Hematopoietic multipotent progenitor cell treated with erythropoietin and hydrocortisone succinate and interleukin-3 and kit ligand, for 8 days (in vitro differentiated cells): ENCODE data around the gene LAMA2.

Source experiments
- DNase-seq: peaks from one replicate; pipeline ENCODE4 v3.0.0-alpha.2; 2015

LAMA2 gene

DNA sequence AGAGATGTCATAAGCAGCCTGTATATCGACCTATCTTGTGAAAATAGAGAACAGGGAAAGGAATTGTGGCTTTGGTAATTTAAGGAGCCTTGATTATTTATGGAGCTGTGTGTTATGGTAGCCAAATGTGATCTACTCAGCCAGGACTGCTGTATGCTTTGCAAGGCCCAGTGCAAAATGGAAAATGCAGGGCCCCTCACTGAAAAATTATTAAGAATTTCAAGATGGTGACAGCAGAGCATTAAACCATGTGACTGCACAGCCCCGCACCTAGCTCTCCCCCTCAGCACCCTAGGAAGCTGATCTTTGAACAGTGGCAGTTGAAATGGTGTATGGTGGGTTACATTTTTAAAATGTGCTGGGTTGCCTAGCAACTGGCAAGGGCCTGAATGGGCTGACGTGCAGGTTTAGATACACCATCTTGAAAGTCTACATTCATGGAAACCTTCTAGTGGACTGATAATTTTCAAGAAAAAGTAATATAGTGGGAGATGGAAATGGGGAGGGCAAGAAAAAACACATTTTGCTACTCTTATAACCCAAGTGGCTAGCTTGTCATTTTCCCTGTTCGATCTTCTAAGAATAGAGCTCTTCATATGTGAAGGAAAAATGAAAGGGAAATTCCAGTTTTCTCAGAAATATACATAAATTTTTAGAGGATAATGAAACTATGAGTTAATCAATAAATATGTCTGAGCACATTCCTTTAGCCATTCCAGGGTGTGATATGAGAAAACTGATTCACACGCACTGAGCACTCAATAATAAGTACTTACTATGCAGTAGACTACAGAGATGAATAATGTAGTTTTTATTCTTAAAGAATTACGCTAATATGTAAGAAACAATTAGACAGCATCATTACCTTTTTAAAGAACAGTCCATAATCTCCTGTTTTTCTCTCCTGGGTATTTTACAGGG is 619.1 kb downstream of the LAMA2 start:
- no peak for DNase-seq

GRCh38 chr6:129504456-129504855 is 621.5 kb downstream of the LAMA2 start:
- DNase-seq = peak; percentile 61

DNA sequence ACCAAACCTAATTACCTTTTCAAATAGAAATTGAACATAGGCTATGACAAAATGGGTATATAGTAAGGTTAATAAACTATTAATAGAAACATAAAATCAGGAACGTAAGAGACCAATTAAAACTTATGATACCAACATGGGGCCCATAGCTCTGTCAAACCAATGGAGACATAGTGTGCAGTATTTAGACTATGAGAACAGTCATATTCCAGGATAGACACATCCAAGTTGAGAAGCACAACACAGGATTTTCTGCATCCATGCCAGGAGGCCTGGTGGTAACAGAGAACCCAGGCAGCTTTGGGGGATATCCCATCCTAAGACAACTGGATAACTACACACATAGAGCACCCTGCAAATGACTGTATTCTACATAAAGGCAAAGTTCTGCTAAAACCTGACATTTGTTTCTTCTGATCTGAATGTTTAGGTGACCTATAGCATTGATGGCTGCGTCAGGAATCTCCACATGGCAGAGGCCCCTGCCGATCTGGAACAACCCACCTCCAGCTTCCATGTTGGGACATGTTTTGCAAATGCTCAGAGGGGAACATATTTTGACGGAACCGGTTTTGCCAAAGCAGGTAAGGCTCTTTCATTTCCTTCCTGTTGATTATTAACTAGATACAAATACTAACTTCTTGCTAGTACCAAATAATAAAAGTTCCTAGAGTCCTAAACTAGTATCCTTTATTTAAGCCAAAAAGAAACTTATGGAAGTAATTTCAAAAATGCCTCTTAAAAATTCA is 624.3 kb downstream of the LAMA2 start:
- DNase-seq = peak; percentile 20

- peak; percentile 96 for DNase-seq
These were observed 624.9 kb downstream of the LAMA2 start for GRCh38 chr6:129507846-129508245.

GRCh38 chr6:129508477-129509145 is 625.7 kb downstream of the LAMA2 start:
- DNase-seq = peak; percentile 62

GRCh38 chr6:129510950-129511349 is 628.0 kb downstream of the LAMA2 start:
- DNase-seq = no peak

DNA sequence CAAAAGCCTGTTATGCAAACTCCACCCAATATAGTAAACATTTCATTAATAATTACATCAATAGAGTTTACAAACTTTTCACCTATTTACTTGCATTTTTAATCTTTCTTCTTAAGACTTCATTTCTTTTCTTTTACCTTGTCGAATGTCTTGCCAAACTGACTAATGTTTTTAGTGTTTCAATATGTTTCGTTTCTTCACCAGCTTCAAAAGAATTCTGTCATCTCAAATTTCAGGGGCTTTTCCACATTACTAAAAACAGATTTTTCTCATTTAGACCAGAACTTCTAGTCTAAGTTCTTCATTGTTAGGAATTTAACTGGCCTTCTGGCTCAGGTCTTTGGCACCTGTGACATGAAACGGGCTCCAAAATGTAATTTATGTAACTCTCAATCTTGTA is 630.5 kb downstream of the LAMA2 start:
- DNase-seq = no peak

- no peak for DNase-seq
These were observed 632.1 kb downstream of the LAMA2 start for GRCh38 chr6:129515004-129515403.

GRCh38 chr6:129516005-129516404 is 633.1 kb downstream of the LAMA2 start:
- no peak for DNase-seq

GRCh38 chr6:129516787-129517186 is 633.8 kb downstream of the LAMA2 start:
- no peak for DNase-seq

DNA sequence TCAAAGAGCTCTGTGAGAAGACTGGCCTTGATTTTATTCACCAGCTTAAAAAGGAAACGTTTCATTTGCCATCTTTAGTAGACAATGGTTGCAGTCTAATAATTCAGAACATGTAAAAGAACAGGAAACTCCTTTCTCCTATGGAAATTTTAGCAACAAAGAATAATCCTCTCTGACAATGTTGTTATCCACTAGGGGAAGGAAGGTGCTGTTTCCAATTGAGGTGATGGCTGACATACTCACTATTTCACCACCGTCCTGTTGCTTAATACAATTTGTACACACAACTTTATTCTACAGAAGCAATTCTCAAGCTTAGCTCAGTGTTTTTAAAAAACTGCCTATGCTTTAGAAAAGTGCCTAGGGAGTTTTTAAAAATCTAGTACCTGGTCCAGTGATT is 634.4 kb downstream of the LAMA2 start:
- no peak for DNase-seq

- DNase-seq = no peak
These were observed 636.8 kb downstream of the LAMA2 start for GRCh38 chr6:129519750-129520149.

- no peak for DNase-seq
These were observed 639.0 kb downstream of the LAMA2 start for GRCh38 chr6:129521946-129522345.

DNA sequence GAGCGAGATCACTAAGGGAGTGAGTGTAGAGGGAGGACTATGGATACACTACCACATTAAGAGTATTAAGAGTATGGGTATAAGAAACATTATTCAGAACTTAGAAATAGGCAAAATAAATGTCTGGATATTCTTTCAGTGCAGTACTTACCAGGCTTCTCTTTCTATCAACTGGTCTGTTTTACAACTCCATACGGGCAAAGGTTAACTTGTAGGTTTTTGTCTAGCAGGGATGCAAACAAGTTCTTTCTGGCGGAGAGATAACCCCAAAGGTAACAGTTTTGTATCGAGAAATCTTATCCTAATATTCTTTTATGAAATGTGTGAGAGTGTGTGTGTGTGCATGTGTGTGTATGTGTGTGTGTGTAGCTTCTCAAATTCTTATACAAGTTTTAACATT is 640.9 kb downstream of the LAMA2 start:
- DNase-seq = no peak

DNA sequence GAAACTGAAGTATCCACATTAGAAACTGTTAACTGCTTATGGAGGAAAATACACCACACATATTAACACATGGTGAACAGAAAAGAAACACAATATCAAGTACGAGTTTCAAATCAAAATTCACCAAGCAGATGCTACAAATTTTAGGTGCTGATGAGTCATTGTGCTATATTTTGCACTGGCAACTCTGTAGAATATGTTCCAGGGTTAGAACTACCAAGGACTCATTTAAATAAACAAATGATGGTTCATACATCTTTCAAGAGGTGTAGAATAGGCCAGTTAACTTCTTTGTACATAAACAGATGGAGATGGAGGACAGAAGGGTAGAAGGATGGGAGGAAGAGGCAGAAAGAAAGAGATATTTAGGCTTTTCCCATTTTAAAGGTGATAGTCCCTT is 642.1 kb downstream of the LAMA2 start:
- DNase-seq = no peak

- DNase-seq = no peak
These were observed 652.0 kb downstream of the LAMA2 start for GRCh38 chr6:129534926-129535325.

DNA sequence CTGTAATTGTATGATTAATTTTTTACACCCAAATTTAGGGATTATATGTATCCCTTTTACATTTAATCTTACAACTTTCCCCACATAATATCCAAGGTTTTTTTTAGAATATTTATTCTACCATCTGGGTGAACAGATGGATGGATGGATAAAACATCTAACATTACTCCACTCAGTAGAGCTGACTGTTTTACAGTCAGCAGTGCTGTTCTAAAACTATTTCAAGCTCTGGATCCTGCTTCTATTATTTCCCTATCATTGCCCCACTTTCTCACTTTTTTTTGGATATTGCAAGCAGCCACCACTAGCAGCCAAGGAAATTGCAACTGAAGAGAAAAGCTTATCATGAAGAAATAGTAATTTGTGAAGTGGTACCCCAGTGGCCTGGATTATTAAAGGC is 653.3 kb downstream of the LAMA2 start:
- DNase-seq = no peak

GRCh38 chr6:129539032-129539431 is 656.1 kb downstream of the LAMA2 start:
- no peak for DNase-seq

DNA sequence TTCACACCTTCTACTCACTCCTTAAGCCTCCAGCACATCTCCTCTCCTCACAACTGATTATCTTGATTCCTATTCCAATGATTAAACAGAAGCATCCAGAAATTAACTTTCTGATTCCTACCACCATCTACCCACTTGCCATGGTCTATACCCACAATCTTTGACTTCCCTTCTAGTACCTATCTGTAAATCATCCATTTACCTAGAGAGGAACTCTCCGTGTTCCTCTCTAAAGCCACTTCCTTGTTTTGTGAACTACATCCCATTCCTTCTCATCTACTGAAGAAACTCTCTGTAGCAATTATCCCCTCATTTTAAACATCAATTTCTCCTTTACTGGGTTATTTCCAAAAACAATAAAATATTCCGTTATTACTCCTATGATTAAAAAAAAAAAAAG is 659.8 kb downstream of the LAMA2 start:
- no peak for DNase-seq

DNA sequence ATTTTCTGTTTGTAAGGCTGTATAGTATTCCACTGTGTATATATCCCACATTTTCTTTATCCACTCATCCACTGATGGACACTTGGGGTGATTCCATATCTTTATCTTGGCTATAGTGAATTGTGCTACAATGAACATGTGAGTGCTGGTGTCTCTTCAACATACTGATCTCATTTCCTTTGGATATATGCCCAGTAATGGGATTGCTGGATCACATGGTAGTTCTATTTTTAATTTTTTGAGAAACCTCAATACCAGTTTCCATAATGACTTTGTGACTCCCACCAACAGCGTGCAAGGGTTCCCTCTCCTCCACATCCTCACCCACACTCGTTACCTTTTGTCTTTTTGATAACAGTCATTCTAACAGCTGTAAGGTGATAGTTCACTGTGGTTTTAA is 661.0 kb downstream of the LAMA2 start:
- DNase-seq = peak; percentile 44

GRCh38 chr6:129544892-129545612 is 662.1 kb downstream of the LAMA2 start:
- no peak for DNase-seq

DNA sequence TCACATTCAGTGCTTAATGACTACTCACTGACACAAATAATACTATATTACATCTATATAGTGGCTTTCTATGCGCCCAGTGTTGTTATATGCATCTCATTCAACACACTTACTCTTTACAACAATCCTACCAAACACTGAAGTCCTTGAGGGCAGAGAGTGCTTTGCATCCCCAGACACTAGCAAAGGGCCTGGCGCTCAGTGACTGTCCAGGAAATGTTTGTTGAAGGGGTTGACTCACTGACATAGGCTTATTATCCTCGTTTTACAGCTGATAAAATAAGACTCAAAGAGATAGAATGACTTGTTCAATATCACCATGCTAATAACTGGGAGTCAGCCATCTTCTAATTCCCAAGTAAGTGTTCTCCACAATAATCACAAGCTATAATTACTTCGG is 663.8 kb downstream of the LAMA2 start:
- DNase-seq = no peak

- no peak for DNase-seq
These were observed 668.5 kb downstream of the LAMA2 start for GRCh38 chr6:129551486-129551885.
